Measurements from ENCODE around the gene PI3. TPM values are rescaled to one million over a fixed set of nuclear protein-coding genes. Genes with fewer than 3 reads are reported as not detected.
A peak's percentile ranks its signal among the peaks of the same experiment; 100 is the strongest.

PI3 gene
- polyA plus RNA-seq, 2 of the 4 experiments (the other 2 are of a cell fraction): 0.18 to 0.35 TPM

DNA sequence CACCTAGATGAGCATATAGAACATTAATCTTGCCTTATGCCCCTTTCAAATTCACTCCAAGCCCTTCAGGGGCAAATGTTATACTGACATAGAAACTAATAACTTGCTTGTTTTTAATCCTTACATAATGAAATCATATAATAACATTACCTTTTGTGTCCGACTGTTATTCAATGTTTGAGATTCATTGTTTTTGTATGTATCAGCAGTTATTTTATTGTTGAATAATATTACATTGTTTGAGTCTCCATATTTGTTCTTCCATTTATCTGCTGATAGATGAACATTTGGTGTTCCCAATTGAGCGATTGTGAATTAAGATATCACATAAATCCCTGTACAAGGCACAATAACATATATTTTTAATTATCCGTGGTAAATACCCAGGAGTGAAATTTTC lies 38.1 kb downstream of the PI3 start:
- no peak overlapping the region for H3K4me3 ChIP-seq
- CTCF ChIA-PET: no interaction called here
- no peak overlapping the region for H3K4me2 ChIP-seq
- no peak overlapping the region for H3K27ac ChIP-seq
- FAIRE-seq (no peak), DNase-seq (ENCODE audit: low read depth in 1 of 2, low spot score in 1 of 2) (no peak), ATAC-seq (no peak)
- no peaks in the 10 kb centered on the region for H3K9me3 ChIP-seq
- TF ChIP-seq MAFK (IDR thresholded peaks at IDR 0.05; ENCODE audit: partially characterized antibody): peak; percentile 79
- TF ChIP-seq RFX5 (IDR thresholded peaks at IDR 0.05): no peak
- TF ChIP-seq RAD21 (conservative IDR thresholded peaks at IDR 0.05 in 1 of 2, IDR thresholded peaks at IDR 0.05 in 1 of 2): no peak
- TF ChIP-seq TP53 (CRISPR knock-in tag; IDR thresholded peaks at IDR 0.05): no peak
- no peak for TF ChIP-seq BHLHE40 (IDR thresholded peaks at IDR 0.05; ENCODE audit: low read depth, low read length)
- TF ChIP-seq HEYL (CRISPR knock-in tag; IDR thresholded peaks at IDR 0.05): no peak
- no peak for TF ChIP-seq POLR2AphosphoS2 (conservative IDR thresholded peaks at IDR 0.05; ENCODE audit: low read length)
- no peak for TF ChIP-seq HOXA7 (CRISPR knock-in tag; IDR thresholded peaks at IDR 0.05)
- H3K4me1 ChIP-seq: no peaks in the 10 kb centered on the region
- WGBS (ENCODE audit: missing lambda C conversion rate): 16% methylated on average over 3 of the region's 3 CpGs
- POLR2A ChIA-PET: no interaction called here

DNA sequence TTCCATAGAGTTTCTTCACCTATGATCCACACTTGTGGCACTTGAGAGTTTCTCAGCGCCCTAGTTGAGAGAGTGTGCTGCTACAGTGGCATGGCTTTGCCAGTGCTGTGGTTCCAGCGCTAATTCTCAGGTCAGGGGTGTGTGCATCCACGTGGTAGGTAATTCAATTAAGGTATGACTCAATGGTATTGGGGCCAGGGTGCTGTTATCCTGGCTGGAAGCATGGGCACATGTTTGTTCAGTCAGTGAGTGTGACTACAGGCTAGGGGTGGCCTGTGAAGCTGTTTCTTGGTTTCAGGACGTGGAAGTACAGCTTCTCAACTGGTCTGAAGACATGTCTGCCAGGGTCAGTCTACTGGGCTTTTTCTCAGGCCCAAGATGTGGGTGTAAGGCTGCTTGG lies 43.4 kb downstream of the PI3 start:
- Histone ChIP-seq H3K27ac (no peak overlapping the region), H3K4me1 (no peaks in the 10 kb centered on the region), H3K4me2 (no peak overlapping the region), H3K9me3 (no peaks in the 10 kb centered on the region; the same call in 2 of the 3 replicates), H3K4me3 (no peak overlapping the region)
- no peak for TF ChIP-seq KDM5A (IDR thresholded peaks at IDR 0.05)
- no peak for TF ChIP-seq PHF8 (IDR thresholded peaks at IDR 0.05; ENCODE audit: borderline replicate concordance, low read depth)
- no peak for TF ChIP-seq EP300 (IDR thresholded peaks at IDR 0.05)
- no peak for TF ChIP-seq RNF2 (IDR thresholded peaks at IDR 0.05; ENCODE audit: borderline replicate concordance, low read depth)
- TF ChIP-seq FOXS1 (CRISPR knock-in tag; IDR thresholded peaks at IDR 0.05): no peak
- TF ChIP-seq EHMT2 (IDR thresholded peaks at IDR 0.05; ENCODE audit: low read depth): no peak
- TF ChIP-seq SMC3 (IDR thresholded peaks at IDR 0.05): no peak
- TF ChIP-seq HEYL (CRISPR knock-in tag; IDR thresholded peaks at IDR 0.05): no peak
- TF ChIP-seq NR3C1 (IDR thresholded peaks at IDR 0.05): no peak
- TF ChIP-seq, protein P1, sequence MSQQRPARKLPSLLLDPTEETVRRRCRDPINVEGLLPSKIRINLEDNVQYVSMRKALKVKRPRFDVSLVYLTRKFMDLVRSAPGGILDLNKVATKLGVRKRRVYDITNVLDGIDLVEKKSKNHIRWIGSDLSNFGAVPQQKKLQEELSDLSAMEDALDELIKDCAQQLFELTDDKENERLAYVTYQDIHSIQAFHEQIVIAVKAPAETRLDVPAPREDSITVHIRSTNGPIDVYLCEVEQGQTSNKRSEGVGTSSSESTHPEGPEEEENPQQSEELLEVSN (IDR thresholded peaks at IDR 0.05; ENCODE audit: borderline replicate concordance, low read depth): no peak
- no peak for TF ChIP-seq ZFP36 (IDR thresholded peaks at IDR 0.05; ENCODE audit: borderline replicate concordance, partially characterized antibody)
- no peak for TF ChIP-seq ATOH8 (CRISPR knock-in tag; IDR thresholded peaks at IDR 0.05; ENCODE audit: low read depth)
- no peak for TF ChIP-seq CHD4 (IDR thresholded peaks at IDR 0.05; ENCODE audit: borderline replicate concordance)
- TF ChIP-seq NFE2L2 (conservative IDR thresholded peaks at IDR 0.05; ENCODE audit: low read length): no peak
- WGBS (ENCODE audit: missing lambda C conversion rate): 8% methylated on average over 4 of the region's 4 CpGs
- FAIRE-seq (no peak), ATAC-seq (no peak; a peak in 1 of 6 replicates), DNase-seq (ENCODE audit: low read depth in 1 of 2, low spot score in 1 of 2) (no peak)
- ChIA-PET CTCF (interaction anchor here (1.2 kb wide), 1 partner anchor 73 kb away, joined by 4 read pairs; no protein-coding TSS in a partner anchor), POLR2A (no interaction called here)

GRCh38 chr20:45218636-45219035 lies 43.9 kb downstream of the PI3 start:
- DNase-seq (ENCODE audit: low read depth in 1 of 2, low spot score in 1 of 2) (no peak), ATAC-seq (0 out of 6 replicates have a peak, but pooled peaks of 1 of the 2 experiments have one; percentile 24), FAIRE-seq (no peak)
- H3K27ac ChIP-seq: no peak overlapping the region
- TF ChIP-seq TFCP2L1 (CRISPR knock-in tag; IDR thresholded peaks at IDR 0.05): no peak
- no peak for TF ChIP-seq ZFP36 (IDR thresholded peaks at IDR 0.05; ENCODE audit: borderline replicate concordance, partially characterized antibody)
- no peak for TF ChIP-seq RAD21 (conservative IDR thresholded peaks at IDR 0.05 in 1 of 2, IDR thresholded peaks at IDR 0.05 in 1 of 2)
- TF ChIP-seq POLR2AphosphoS2 (conservative IDR thresholded peaks at IDR 0.05; ENCODE audit: low read length): no peak
- TF ChIP-seq CEBPB (IDR thresholded peaks at IDR 0.05): no peak
- no peak for TF ChIP-seq NPAS2 (CRISPR knock-in tag; IDR thresholded peaks at IDR 0.05; ENCODE audit: borderline replicate concordance)
- TF ChIP-seq POLR2A (IDR thresholded peaks at IDR 0.05; ENCODE audit: low read length): no peak
- no peak for TF ChIP-seq EHMT2 (IDR thresholded peaks at IDR 0.05; ENCODE audit: low read depth)
- TF ChIP-seq, protein P2, sequence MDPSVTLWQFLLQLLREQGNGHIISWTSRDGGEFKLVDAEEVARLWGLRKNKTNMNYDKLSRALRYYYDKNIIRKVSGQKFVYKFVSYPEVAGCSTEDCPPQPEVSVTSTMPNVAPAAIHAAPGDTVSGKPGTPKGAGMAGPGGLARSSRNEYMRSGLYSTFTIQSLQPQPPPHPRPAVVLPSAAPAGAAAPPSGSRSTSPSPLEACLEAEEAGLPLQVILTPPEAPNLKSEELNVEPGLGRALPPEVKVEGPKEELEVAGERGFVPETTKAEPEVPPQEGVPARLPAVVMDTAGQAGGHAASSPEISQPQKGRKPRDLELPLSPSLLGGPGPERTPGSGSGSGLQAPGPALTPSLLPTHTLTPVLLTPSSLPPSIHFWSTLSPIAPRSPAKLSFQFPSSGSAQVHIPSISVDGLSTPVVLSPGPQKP (IDR thresholded peaks at IDR 0.05; ENCODE audit: low read depth, low read length): no peak
- TF ChIP-seq JUN (IDR thresholded peaks at IDR 0.05): no peak
- no peak for TF ChIP-seq ZSCAN20 (CRISPR knock-in tag; IDR thresholded peaks at IDR 0.05)
- TF ChIP-seq TP53 (CRISPR knock-in tag; IDR thresholded peaks at IDR 0.05): no peak
- no peak for TF ChIP-seq USF2 (IDR thresholded peaks at IDR 0.05)
- TF ChIP-seq, protein P1 (IDR thresholded peaks at IDR 0.05; ENCODE audit: borderline replicate concordance, low read depth): no peak
- TF ChIP-seq ATOH8 (CRISPR knock-in tag; IDR thresholded peaks at IDR 0.05; ENCODE audit: low read depth): no peak
- ChIA-PET POLR2A (no interaction called here), CTCF (interaction anchor here (1.0 to 1.2 kb wide), 2 partner anchors 72 to 207 kb away, joined by 3 to 4 read pairs; no protein-coding TSS in a partner anchor)
- H3K4me2 ChIP-seq: no peak overlapping the region
- no peaks in the 10 kb centered on the region; the same call in 2 of the 3 replicates for H3K9me3 ChIP-seq
- WGBS (ENCODE audit: missing lambda C conversion rate): 46% methylated on average over 2 of the region's 2 CpGs
- H3K4me1 ChIP-seq: no peaks in the 10 kb centered on the region
- no peak overlapping the region for H3K4me3 ChIP-seq

Measured in A549 (cell line).